Measurements from ENCODE around the gene EID2. TPM values are rescaled to one million over a fixed set of nuclear protein-coding genes. Genes with fewer than 3 reads are reported as not detected.
A peak's percentile ranks its signal among the peaks of the same experiment; 100 is the strongest.

The EID2 gene
- total RNA-seq, 1 experiment from 2014 or later = 14.8 TPM

DNA sequence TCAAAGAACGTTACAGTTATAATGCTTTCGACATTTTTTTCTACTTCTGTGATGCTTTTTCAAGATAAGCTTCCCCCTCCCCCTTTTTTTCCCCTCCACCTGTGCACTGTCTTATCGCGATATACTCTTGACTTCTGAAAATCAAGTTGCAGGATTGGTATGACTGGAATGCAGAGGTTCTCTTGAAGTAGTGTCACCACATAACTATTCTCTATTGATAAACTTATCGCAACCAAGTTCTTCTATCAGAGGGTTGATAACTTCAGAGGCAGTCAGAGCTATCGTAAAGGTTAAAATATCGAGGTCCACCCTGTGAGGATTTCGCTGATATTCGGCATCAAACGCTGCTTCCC lies 820 bp downstream of the EID2 start:
- no peak for DNase-seq (ENCODE audit: low read depth)

DNA sequence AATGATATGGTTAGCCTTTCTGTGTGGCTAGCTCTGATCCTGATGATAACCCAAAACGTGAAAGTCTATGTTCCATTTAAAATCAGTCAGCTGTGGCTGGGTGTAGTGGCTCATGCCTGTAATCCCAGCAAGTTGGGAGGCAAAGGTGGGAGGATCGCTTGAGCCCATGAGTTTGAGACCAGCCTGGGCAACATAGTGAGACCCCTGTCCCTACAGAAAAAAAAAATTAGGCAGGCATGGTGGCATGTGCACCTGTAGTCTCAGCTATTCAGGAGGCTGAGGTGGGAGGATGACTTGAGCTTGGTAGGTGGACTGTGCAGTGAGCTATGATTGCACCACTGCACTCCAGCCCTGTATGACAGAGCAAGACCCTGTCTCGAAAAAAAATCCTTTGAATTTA lies 6.2 kb downstream of the EID2 start:
- no peak for DNase-seq (ENCODE audit: low read depth)

DNA sequence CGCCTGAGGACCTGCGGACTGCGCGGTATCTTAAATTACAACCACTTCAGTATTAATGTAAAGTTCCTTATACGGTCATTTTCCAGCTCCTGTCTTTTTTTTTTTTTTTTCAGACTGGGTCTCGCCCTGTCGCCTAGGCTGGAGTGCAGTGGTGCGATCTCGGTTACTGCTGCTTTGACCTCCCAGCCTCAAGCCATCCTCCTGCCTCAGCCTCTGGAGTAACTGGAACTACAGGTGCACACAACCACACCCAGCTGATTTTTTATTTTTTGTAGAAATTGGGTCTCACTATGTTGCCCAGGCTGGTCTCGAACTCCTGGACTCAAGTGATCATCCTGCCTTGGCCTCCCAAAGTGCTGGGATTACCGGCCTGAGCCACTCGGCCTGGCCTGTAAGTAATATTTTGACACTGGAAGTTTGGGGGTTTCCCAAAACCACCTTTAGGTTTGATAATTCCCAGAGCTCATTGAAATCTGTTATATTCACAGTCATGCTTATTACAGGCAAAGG lies 6.9 kb downstream of the EID2 start:
- DNase-seq (ENCODE audit: low read depth) = no peak

DNA sequence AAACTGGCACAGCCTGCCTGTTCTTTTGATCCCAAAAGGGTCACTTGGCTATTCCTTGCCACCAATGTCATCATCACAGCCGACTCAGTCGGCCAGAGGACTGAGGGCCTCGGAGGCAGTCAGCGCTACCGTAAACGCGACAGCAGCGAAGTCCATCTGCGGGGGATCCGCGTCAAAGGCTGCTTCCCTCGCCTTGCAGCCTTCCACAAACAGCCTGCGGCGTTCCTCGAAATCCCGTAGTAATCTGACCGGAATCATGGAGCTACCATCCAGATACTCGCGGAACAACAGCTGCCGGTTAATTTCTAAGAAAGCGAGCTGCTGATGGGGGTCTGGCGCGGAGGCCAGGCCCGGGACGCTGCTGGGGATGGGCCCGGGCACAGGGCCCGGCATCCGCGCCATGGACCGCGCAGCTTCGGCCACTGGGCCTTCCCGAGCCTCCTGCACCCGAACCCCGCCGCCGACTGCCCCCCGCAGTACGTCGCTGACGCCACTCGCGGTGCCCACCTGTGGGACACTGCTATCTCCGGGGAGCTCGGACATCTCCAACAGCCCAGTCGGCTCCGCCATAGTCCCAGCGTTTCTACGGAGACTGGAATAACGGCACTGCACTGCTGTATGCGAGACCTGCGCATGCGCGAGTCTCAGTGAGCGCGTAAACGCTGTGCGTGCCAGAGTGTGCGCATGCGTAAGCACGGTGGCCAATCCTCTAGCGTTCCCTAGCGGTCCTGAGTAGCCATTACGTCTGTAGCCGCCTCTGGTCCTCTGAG lies 7.5 kb downstream of the EID2 start, which contains the start of gene EID2B:
Gene EID2B, minus strand, starts transcription at position 620 of the 770 bp plus-strand sequence. Its CDS starts 50 bp downstream, at position 570.
- peak; percentile 93 for DNase-seq (ENCODE audit: low read depth)

DNA sequence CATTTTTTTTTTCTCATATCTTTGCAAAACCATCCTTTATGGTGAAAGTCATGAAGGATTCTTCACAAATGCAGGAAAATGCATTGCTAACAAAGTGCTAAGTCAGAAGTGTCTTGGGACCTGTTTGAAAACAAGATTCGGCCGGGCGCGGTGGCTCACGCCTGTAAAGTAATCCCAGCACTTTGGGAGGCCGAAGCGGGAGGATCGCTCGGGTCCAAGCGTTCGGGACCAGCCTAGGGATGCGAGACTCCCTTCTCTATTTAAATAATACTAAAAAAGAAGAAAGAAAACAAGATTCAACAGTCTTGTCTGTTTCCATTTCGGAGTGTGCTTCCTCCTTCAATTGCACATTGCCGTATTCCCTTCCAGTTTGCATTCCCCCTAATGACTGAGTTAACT lies 8.1 kb downstream of the EID2 start:
- no peak for DNase-seq (ENCODE audit: low read depth)

DNA sequence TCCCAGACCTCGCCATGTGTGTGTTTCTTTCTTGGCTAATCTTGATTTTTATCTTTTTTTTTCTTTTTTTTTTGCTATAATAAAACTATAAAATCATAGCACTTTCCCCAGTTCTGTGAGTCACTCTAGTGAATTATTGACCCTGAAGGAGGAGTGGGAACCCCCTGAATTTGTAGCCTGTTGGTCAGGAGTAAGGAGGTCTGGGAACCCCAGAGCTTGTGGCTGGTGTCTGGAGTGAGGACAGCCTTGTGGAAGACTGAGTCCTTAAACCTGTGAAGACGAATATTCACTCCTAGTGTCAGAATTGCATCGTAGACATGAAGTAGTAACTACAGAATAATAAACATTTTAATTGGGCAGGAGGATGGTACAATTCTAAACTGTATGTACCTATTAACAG lies 14.8 kb downstream of the EID2 start:
- no peak for DNase-seq (ENCODE audit: low read depth)

DNA sequence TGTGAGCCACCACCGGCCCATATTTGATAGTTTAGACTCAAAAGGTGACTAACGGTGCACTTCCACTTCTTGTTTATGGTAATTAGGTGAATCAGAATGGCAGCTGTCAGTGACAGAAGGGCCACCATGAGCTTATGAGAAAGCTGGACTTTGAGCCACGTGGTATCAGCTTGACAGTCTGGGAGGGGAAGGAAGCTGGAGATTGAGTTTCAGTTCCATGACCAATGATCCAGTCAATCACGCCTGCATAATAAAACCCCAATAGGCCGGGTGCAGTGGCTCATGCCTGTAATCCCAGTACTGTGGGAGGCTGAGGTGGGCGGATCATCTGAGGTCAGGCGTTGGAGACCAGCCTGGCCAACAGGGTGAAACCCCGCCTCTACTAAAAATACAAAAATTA lies 15.5 kb downstream of the EID2 start:
- peak; percentile 7 for DNase-seq (ENCODE audit: low read depth)

DNA sequence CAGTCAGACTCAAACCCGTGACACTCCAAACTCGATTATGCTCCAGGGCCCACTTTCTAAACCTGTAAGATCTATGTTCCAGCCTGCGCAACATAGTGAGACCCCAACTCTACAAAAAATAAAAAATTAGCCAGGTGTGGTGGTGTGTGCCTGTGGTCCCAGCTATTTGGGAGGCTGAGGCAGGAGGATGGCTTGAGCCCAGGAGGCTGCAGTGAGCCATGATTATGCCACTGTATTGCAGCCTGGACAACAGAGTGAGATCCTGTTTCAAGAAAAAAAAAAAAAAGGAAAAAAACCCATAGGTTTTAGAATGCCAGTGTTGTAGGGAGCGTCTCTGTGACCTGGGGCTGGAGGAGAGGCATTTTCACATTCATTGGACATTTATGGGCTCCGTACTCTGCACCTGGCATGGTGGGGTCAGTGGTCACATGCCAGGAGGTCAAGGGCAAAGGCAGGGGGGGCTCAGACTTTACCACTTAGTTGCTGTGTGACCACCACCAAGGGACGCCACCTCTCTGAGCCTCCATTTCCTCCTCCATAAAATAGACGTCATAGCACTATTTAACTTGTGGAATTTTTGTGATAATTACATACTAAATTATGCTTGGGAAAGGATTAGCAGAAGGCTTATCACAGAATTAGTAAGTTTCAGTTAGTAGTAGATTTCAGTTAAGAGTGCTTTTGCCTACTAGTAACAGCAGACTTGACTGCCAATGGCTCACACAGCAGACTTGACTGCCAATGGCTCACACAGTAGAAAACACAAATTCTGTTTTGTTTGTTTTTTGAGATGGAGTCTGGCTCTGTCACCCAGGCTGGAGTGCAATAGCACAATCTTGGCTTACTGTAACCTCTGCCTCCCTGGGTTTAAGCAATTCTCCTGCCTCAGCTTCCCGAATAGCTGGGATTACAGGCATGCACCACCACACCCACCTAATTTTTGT lies 19.1 kb downstream of the EID2 start:
- no peak for DNase-seq (ENCODE audit: low read depth)

DNA sequence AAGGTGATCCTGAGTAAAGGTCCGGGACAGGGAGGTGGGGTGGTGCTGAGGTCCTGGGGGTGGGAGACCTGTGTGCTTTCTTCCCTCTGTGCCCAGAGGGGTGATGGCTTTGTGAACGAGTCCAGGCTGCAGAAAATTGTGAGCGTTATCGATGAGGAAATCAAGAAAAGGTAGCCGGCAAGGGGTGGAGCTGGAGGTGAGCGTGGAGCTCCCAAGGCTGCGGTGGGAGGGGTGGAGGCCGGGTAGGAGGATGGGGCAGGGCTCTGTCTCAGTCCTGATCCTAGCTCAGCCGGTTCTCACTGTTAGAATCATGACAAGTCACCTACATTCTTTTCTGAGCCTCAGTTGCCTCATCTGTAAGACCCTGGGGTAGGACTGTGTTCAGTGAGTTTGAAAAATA lies 21.0 kb downstream of the EID2 start:
- DNase-seq (ENCODE audit: low read depth) = no peak

DNA sequence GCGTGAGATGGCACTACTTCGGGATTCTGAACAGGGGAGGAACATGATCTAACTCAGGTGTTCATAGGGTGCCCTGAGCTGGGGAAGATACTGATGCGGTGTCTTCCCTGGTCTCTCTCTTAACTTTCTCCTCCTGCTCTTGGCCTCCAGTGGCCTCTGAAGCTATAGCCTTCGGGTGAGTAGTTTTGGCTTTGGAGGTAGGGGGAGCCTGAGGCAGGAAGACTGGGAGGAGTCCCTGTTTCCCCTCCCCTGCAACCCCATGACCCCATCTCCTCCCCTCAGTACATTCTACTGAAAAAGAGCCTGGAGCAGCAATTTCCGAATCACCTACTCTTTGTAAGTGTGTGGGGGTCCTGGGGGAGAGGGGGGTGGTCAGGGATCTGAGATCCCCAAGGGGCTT lies 21.5 kb downstream of the EID2 start:
- DNase-seq (ENCODE audit: low read depth) = no peak

DNA sequence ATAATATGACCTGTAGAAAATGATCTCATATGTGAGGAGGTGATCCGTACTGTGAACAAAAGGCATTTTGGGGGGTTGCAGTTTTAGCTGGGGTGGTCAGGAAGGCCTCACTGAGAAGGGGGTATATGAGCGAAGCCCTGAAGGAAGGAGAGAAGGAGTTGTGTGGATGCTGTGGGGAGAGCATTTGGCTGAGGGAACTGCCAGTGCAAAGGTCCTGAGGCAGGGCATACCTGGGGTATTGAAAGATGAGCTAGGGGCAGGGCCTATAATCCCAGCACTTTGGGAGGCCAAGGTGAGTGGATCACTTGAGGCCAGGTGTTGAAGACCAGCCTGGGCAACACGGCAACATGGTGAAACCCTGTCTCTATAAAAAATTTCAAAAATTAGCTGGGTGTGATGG lies 22.5 kb downstream of the EID2 start:
- DNase-seq (ENCODE audit: low read depth) = no peak

DNA sequence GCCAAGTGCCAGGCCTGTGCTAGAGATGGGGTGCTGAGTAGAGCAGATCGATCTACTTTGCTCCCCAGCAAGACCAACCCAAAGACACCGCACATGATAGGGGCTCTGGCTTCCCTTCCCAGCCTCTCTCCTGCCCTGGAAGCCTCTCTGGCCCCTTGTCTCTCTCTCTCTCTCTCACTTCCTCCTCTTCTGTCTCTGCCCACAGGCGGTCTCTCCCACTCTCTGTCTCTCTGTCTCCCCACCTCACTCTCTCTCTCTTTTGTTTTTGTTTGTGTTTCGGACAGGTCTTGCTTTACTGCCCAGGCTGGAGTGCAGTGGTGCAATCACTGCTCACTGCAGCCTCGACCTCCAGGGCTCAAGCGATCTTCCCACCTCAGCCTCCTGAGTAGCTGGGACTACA lies 23.7 kb downstream of the EID2 start:
- DNase-seq (ENCODE audit: low read depth) = no peak

DNA sequence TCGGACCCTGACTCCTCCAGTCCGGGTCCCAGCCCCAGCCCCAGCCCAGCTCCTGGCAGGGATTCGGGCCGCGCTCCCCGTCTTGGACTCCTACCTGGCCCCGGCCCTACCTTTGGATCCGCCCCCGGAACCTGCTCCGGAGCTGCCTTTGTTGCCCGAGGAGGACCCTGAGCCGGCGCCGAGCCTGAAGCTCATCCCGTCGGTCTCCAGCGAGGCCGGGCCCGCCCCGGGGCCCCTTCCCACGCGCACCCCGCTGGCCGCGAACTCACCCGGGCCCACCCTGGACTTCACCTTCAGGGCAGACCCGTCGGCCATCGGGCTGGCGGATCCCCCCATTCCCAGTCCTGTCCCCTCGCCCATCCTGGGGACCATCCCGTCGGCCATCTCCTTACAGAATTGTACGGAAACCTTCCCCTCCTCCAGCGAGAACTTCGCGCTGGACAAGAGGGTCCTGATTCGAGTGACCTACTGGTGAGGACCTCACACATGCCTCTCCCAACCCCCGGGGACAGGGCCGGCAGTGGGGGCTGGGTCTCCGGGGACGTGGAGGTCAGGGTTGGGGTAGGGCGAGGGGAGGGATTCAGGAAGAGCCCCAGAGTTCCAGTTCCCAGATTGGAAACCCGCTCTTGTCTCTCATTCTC lies 24.3 kb downstream of the EID2 start:
- no peak for DNase-seq (ENCODE audit: low read depth)

DNA sequence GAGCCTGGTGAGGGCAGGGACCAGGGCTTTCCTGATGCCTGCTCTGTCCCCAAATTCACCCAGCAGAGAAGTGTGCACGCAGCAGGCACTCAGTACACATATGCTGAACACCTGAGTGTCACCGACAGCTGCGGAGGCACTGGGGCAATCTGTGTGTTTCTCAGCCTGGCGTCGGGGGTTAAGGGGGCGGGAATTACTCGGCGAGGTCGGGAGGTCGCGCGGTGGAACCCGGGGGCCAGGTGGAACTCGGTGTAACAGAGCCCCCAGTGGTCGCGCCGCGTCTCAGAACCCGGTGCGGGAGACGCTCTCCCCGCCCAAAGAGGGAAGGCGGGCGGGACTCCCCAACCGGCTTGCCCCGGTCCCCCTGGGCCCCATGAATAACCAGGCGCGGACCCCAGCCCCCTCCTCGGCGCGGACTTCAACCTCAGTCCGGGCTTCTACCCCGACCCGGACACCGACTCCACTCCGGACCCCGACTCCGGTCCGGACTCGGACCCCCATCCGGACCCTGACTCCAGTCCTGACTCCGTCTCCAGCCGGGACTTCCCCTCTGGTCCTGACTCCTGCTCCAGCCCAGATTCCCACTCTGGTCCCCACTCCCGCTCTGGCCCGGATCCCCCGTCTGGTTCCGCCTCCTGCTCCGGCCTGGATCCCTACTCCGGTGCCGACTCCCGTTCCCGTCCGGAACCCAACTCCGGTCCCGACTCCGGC lies 25.0 kb downstream of the EID2 start, which contains the start of gene SELENOV:
Gene SELENOV, plus strand, starts transcription at position 300 of the 711 bp plus-strand sequence. Its CDS starts 74 bp downstream, at position 374.
- no peak for DNase-seq (ENCODE audit: low read depth)

DNA sequence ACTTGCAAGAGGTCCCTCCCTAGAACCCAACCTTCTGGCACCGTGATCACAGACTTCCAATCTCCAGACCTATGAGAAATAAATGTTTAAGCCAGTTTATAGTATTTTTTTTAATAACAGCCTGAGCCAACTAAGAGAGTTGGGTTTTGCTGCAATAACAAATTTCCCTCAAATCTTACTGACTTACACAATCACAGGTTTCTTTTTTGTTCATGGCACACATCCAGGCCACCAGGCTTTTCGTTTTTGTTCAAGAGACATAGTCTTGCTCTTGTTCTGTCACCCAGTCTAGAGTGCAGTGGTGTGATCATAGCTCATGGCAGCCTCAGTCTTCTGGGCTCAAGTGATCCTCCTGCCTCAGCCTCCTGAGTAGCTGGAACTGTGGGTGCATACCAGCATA lies 27.0 kb downstream of the EID2 start:
- DNase-seq (ENCODE audit: low read depth) = no peak

DNA sequence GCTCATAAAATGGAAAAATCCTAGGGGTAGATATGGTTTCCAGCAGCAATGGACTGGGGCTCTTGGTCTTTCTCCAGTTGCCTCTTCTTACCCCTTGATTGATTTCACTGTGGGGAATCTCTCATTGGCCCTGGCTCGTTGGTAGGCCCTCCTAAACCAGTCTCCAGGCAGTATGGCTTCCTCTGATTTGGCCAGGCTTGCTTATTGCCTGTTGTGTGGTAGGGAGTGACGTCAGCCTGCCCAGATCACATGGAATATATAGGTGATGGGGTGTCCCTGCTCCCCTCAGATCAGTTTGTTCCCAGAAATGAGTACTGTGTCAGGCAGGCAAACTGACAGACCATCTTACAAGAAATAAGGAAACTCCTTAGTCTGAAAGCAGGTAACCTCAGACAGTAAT lies 30.7 kb downstream of the EID2 start:
- DNase-seq (ENCODE audit: low read depth) = no peak

DNA sequence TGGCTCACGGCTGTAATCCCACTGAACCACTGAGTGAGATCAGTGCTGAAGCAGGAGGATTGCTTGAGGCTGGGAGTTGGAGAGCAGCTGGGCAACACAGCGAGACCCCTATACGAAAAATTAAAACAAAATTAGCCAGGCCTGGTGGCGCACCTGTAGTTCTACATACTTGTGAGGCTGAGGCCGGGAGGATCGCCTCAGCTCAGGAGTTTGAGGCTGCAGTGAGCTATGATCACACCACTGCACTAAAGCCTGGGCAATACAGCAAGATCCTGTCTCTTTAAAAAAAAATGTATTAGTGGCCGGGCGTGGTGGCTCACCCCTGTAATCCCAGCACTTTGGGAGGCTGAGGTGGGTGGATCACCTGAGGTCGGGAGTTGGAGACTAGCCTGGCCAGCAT lies 31.3 kb downstream of the EID2 start:
- no peak for DNase-seq (ENCODE audit: low read depth)

DNA sequence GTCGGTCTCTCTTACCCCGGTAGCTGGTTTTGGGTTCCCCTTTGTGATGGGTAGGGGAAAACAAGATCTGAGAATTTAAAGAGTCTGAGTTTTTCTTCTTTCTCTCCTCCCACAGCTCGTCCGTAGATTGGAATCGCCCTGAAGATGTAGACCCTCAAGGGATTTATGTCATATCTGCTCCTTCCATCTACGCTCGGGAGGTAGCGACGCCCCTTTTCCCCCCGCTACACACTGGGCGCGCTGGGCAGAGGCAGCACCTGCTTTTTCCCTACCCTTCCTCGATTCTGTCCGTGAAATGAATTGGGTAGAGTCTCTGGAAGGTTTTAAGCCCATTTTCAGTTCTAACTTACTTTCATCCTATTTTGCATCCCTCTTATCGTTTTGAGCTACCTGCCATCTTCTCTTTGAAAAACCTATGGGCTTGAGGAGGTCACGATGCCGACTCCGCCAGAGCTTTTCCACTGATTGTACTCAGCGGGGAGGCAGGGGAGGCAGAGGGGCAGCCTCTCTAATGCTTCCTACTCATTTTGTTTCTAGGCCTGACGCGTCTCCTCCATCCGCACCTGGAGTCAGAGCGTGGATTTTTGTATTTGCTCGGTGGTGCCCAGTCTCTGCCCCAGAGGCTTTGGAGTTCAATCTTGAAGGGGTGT lies 32.1 kb downstream of the EID2 start:
- no peak for DNase-seq (ENCODE audit: low read depth)

DNA sequence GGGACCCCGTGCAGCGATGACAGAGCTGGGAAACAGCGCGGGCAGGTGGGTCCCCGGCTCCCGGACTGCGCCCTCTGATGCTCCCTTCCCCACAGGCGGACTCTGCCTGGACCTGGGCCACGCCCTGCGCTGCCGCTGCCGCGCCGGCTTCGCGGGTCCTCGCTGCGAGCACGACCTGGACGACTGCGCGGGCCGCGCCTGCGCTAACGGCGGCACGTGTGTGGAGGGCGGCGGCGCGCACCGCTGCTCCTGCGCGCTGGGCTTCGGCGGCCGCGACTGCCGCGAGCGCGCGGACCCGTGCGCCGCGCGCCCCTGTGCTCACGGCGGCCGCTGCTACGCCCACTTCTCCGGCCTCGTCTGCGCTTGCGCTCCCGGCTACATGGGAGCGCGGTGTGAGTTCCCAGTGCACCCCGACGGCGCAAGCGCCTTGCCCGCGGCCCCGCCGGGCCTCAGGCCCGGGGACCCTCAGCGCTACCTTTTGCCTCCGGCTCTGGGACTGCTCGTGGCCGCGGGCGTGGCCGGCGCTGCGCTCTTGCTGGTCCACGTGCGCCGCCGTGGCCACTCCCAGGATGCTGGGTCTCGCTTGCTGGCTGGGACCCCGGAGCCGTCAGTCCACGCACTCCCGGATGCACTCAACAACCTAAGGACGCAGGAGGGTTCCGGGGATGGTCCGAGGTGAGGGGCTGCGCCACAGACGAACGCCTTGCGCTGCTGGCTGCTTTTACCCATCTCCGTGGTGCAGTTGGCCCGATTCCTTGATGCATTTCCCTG lies 32.8 kb downstream of the EID2 start:
- peak; percentile 55 for DNase-seq (ENCODE audit: low read depth)

DNA sequence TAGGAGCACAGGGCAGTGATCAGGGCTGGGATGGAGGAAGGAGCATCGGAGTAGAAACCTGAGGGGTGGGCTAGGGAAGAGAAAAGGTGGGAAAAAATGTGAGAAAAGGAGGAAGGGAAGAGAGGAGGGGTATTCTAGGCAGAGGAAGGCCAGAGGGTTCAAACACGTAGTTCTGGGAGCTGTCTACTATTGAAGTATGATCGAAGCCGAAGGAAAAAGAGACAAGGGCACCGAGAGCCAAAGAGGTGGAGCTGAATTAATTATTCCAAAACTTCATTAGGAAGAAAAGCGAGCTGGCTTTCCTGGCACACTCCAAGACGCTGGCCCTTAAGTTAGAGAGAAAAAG lies 33.4 kb downstream of the EID2 start:
- no peak for DNase-seq (ENCODE audit: low read depth)

All from LHCN-M2 (cell line).